ENCODE data around the gene DYNLT4. TPM values are rescaled to one million over a fixed set of nuclear protein-coding genes. Genes with fewer than 3 reads are reported as not detected.

Gene DYNLT4
- total and polyA plus RNA-seq, 2 of the 13 experiments (the other 11 are each of a cell fraction or from before 2014, with no cell fraction given) = 0.77 TPM; not detected in 1

DNA sequence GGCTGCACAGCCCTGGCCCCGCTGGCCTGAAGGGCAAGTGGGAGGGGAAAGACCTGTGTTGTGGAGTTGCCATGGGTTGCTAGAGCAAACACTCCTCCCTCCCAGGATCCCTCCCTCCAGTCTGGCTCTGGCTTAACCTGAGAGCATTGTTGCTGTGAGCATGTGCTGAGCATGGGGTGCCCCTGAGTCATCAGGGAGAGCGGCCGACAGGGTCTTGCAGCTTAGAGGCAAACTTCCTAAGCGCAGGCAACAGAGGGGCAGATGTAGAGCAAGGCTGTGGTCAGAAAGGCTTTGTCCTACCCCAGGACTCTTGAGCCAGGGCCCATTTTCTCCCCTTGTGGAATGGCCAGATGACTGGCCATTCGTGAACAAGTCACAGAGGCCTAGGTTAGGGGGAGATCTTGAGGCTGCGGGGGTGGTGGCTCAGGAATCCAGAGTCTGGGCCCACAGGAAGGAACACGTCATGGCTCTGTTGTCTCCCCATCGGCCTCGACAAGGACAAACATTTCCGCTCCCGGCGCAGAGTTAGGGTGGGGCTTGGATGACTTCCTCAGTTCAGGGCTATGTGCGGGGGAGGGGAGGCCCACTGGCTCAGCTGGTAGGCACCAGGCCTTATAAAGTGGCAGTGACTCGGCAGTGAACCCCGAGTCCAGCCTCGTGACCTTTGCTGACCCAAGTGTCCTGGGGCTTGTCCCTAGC is 362 bp upstream of the DYNLT4 start (continued):
- TF ChIP-seq, protein P1, sequence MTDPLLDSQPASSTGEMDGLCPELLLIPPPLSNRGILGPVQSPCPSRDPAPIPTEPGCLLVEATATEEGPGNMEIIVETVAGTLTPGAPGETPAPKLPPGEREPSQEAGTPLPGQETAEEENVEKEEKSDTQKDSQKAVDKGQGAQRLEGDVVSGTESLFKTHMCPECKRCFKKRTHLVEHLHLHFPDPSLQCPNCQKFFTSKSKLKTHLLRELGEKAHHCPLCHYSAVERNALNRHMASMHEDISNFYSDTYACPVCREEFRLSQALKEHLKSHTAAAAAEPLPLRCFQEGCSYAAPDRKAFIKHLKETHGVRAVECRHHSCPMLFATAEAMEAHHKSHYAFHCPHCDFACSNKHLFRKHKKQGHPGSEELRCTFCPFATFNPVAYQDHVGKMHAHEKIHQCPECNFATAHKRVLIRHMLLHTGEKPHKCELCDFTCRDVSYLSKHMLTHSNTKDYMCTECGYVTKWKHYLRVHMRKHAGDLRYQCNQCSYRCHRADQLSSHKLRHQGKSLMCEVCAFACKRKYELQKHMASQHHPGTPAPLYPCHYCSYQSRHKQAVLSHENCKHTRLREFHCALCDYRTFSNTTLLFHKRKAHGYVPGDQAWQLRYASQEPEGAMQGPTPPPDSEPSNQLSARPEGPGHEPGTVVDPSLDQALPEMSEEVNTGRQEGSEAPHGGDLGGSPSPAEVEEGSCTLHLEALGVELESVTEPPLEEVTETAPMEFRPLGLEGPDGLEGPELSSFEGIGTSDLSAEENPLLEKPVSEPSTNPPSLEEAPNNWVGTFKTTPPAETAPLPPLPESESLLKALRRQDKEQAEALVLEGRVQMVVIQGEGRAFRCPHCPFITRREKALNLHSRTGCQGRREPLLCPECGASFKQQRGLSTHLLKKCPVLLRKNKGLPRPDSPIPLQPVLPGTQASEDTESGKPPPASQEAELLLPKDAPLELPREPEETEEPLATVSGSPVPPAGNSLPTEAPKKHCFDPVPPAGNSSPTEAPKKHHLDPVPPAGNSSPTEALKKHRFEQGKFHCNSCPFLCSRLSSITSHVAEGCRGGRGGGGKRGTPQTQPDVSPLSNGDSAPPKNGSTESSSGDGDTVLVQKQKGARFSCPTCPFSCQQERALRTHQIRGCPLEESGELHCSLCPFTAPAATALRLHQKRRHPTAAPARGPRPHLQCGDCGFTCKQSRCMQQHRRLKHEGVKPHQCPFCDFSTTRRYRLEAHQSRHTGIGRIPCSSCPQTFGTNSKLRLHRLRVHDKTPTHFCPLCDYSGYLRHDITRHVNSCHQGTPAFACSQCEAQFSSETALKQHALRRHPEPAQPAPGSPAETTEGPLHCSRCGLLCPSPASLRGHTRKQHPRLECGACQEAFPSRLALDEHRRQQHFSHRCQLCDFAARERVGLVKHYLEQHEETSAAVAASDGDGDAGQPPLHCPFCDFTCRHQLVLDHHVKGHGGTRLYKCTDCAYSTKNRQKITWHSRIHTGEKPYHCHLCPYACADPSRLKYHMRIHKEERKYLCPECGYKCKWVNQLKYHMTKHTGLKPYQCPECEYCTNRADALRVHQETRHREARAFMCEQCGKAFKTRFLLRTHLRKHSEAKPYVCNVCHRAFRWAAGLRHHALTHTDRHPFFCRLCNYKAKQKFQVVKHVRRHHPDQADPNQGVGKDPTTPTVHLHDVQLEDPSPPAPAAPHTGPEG (CRISPR knock-in tag; IDR thresholded peaks at IDR 0.05) = no peak
- TF ChIP-seq, protein P2, sequence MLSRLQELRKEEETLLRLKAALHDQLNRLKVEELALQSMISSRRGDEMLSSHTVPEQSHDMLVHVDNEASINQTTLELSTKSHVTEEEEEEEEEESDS (CRISPR knock-in tag; IDR thresholded peaks at IDR 0.05; ENCODE audit: borderline replicate concordance) = peak; percentile 92; the same call in 1 of the 2 replicates
- TF ChIP-seq REPIN1 (CRISPR knock-in tag; IDR thresholded peaks at IDR 0.05; ENCODE audit: borderline replicate concordance, low read depth) = peak; percentile 72
- no peak; the same call in 1 of the 2 replicates for TF ChIP-seq KLF12 (CRISPR knock-in tag; IDR thresholded peaks at IDR 0.05; ENCODE audit: borderline replicate concordance)
- TF ChIP-seq, protein P3, sequence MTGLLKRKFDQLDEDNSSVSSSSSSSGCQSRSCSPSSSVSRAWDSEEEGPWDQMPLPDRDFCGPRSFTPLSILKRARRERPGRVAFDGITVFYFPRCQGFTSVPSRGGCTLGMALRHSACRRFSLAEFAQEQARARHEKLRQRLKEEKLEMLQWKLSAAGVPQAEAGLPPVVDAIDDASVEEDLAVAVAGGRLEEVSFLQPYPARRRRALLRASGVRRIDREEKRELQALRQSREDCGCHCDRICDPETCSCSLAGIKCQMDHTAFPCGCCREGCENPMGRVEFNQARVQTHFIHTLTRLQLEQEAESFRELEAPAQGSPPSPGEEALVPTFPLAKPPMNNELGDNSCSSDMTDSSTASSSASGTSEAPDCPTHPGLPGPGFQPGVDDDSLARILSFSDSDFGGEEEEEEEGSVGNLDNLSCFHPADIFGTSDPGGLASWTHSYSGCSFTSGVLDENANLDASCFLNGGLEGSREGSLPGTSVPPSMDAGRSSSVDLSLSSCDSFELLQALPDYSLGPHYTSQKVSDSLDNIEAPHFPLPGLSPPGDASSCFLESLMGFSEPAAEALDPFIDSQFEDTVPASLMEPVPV (CRISPR knock-in tag; IDR thresholded peaks at IDR 0.05) = peak; percentile 26; the same call in 1 of the 2 replicates
- no peak for TF ChIP-seq TBP (CRISPR knock-in tag; IDR thresholded peaks at IDR 0.05)
- no peak for TF ChIP-seq ZNF337 (CRISPR knock-in tag; IDR thresholded peaks at IDR 0.05; ENCODE audit: borderline replicate concordance, low read depth)
- TF ChIP-seq ZNF329 (CRISPR knock-in tag; IDR thresholded peaks at IDR 0.05; ENCODE audit: low read depth) = no peak
- no peak; the same call in 1 of the 2 replicates for TF ChIP-seq EED (CRISPR knock-in tag; IDR thresholded peaks at IDR 0.05)
- TF ChIP-seq SKI (IDR thresholded peaks at IDR 0.05; ENCODE audit: partially characterized antibody) = peak; percentile 61
- peak; percentile 39; the same call in 1 of the 2 replicates for TF ChIP-seq ZC3H13 (CRISPR knock-in tag; IDR thresholded peaks at IDR 0.05)
- TF ChIP-seq NKX3-1 (CRISPR knock-in tag; IDR thresholded peaks at IDR 0.05) = 0 out of 2 replicates have a peak, but pooled peaks have one; percentile 44
- TF ChIP-seq KLF13 (CRISPR knock-in tag; IDR thresholded peaks at IDR 0.05) = 0 out of 2 replicates have a peak, but pooled peaks have one; percentile 49
- peak; percentile 77; the same call in 1 of the 2 replicates for TF ChIP-seq ZBTB20 (CRISPR knock-in tag; IDR thresholded peaks at IDR 0.05; ENCODE audit: borderline replicate concordance, low read depth)
- TF ChIP-seq ZNF280B (CRISPR knock-in tag; IDR thresholded peaks at IDR 0.05; ENCODE audit: borderline replicate concordance) = no peak; the same call in 1 of the 2 replicates
- no peak for TF ChIP-seq CBX2 (IDR thresholded peaks at IDR 0.05; ENCODE audit: low read depth, low read length)
- no peak for TF ChIP-seq CBX2 (CRISPR knock-in tag; IDR thresholded peaks at IDR 0.05; ENCODE audit: low read depth)
- no peak for TF ChIP-seq PAWR (CRISPR knock-in tag; IDR thresholded peaks at IDR 0.05; ENCODE audit: borderline replicate concordance)
- peak; percentile 86; the same call in 1 of the 2 replicates for TF ChIP-seq ZBTB7A (CRISPR knock-in tag; IDR thresholded peaks at IDR 0.05)
- TF ChIP-seq HDAC1 (CRISPR knock-in tag; IDR thresholded peaks at IDR 0.05) = peak; percentile 84
